H1 (cell line): ENCODE data around the gene SEZ6. TPM values are rescaled to one million over a fixed set of nuclear protein-coding genes. Genes with fewer than 3 reads are reported as not detected.
A peak's percentile ranks its signal among the peaks of the same experiment; 100 is the strongest.

Experiments
- CTCF ChIA-PET: fragments of 300-600 bp; sonication (Branson Sonifier 250); formaldehyde crosslinking; loops from one replicate; lab custom pipeline; 2021; ENCODE audit not compliant: partially characterized antibody; lab: Charles Lee
- POLR2A ChIA-PET: fragments of 300-600 bp; sonication (Branson Sonifier 250); formaldehyde crosslinking; loops from one replicate; lab custom pipeline; 2021; ENCODE audit warnings: inconsistent platforms; ENCODE audit not compliant: partially characterized antibody; lab: Charles Lee
- DNase-seq, 2 experiments: peaks; one replicate each; pipeline versions ENCODE4 v3.0.0 to v3.0.0-alpha.2; 2010 to 2022; ENCODE audit warnings: low spot score in 2 of 2, low read depth in 1 of 2, mixed read lengths in 1 of 2
- FAIRE-seq: peaks from 2 replicates; lab custom pipeline; 2011; peaks lifted over from hg19 to GRCh38; lab: Jason Lieb, UNC
- H2AFZ ChIP-seq: 2 replicates; pipeline ENCODE4 v1.8.1; 2012; ENCODE audit warnings: low read length, inconsistent platforms
- H2AK5ac ChIP-seq: 2 replicates; pipeline ENCODE4 v1.6.1; 2013; ENCODE audit warnings: low read depth, low read length
- H2BK120ac ChIP-seq: replicated peaks from 2 replicates; pipeline ENCODE3; 2013; ENCODE audit warnings: low read depth, low read length, inconsistent platforms
- H2BK12ac ChIP-seq: 2 replicates; pipeline ENCODE4 v1.6.1; 2013; ENCODE audit warnings: low read depth, low read length
- H2BK15ac ChIP-seq: 2 replicates; pipeline ENCODE4 v1.6.1; 2013; ENCODE audit warnings: low read length
- H2BK20ac ChIP-seq: 2 replicates; pipeline ENCODE4 v1.6.1; 2013; ENCODE audit warnings: low read length
- H2BK5ac ChIP-seq: 2 replicates; pipeline ENCODE4 v1.6.1; 2013; ENCODE audit warnings: low read depth, low read length
- H3K14ac ChIP-seq: 2 replicates; pipeline ENCODE4 v1.6.1; 2013; ENCODE audit warnings: inconsistent platforms; ENCODE audit not compliant: insufficient read length
- H3K18ac ChIP-seq: 2 replicates; pipeline ENCODE4 v1.6.1; 2013; ENCODE audit warnings: low read length; ENCODE audit errors: extremely low read depth
- H3K23ac ChIP-seq: 2 replicates; pipeline ENCODE4 v1.6.1; 2013; ENCODE audit warnings: inconsistent platforms; ENCODE audit not compliant: insufficient read length
- H3K23me2 ChIP-seq: 2 replicates; pipeline ENCODE4 v1.6.1; 2013; ENCODE audit warnings: low read depth, low read length
- H3K27ac ChIP-seq: 2 replicates; pipeline ENCODE4 v1.6.1; 2011; ENCODE audit warnings: low read depth, low read length, inconsistent platforms
- H3K27me3 ChIP-seq, 4 experiments: replicated peaks in 1 of 4; 1 replicate in 1 of 4; 2 replicates in 3 of 4; pipeline versions ENCODE4 v1.6.1 to v1.8.1; 2011 to 2013; ENCODE audit warnings: low read length in 3 of 4, mild to moderate bottlenecking in 3 of 4, inconsistent platforms in 2 of 4, mixed read lengths in 2 of 4, moderate library complexity in 1 of 4; ENCODE audit not compliant: control insufficient read depth in 3 of 4, insufficient read depth in 3 of 4; ENCODE audit errors: extremely low read depth in 1 of 4
- H3K36me3 ChIP-seq, 4 experiments: 2 replicates each; pipeline versions ENCODE4 v1.6.1 to v1.8.1; 2011 to 2013; ENCODE audit warnings: mild to moderate bottlenecking in 4 of 4, low read length in 3 of 4, moderate library complexity in 2 of 4, control low read depth in 1 of 4, inconsistent platforms in 1 of 4; ENCODE audit not compliant: insufficient read depth in 4 of 4, control insufficient read depth in 2 of 4
- H3K4ac ChIP-seq: replicated peaks from 2 replicates; pipeline ENCODE3; 2013; ENCODE audit warnings: low read length, low read depth, mixed read lengths, inconsistent platforms; ENCODE audit not compliant: insufficient read length
- H3K4me1 ChIP-seq, 4 experiments: replicated peaks in 1 of 4; 1 replicate in 1 of 4; 2 replicates in 3 of 4; pipeline versions ENCODE4 v1.6.1 to v1.8.1; 2011 to 2013; ENCODE audit warnings: low read length in 3 of 4, inconsistent platforms in 2 of 4, mixed read lengths in 1 of 4; ENCODE audit not compliant: insufficient read depth in 4 of 4, control insufficient read depth in 3 of 4
- H3K4me2 ChIP-seq, 2 experiments: 2 replicates each; pipeline versions ENCODE4 v1.6.1 to v1.8.1; 2011 to 2013; ENCODE audit warnings: low read depth in 2 of 2, low read length in 2 of 2, control low read depth in 1 of 2, inconsistent platforms in 1 of 2, mild to moderate bottlenecking in 1 of 2; ENCODE audit not compliant: insufficient read depth in 1 of 2
- H3K4me3 ChIP-seq, 4 experiments: fragments of 200-600, 300-600 bp in 1 of 4; sonication (generic), shearing (Covaris generic), sonication (Bioruptor Twin) in 1 of 4; 2 replicates each; pipeline versions ENCODE4 v1.5.1 to v1.8.1; 2011 to 2016; ENCODE audit warnings: low read length in 4 of 4, low read depth in 3 of 4, control low read depth in 2 of 4, inconsistent platforms in 2 of 4, mild to moderate bottlenecking in 2 of 4, mixed read lengths in 1 of 4, moderate library complexity in 1 of 4; ENCODE audit not compliant: insufficient read depth in 2 of 4; ENCODE audit errors: extremely low read depth in 1 of 4
- H3K56ac ChIP-seq: replicated peaks from 2 replicates; pipeline ENCODE3; 2013; ENCODE audit warnings: low read depth, mild to moderate bottlenecking, mixed read lengths, low read length, inconsistent platforms; ENCODE audit not compliant: insufficient read length
- H3K79me1 ChIP-seq: 2 replicates; pipeline ENCODE4 v1.6.1; 2013; ENCODE audit warnings: low read depth, low read length, control low read depth
- H3K79me2 ChIP-seq, 2 experiments: 2 replicates each; pipeline versions ENCODE4 v1.6.1 to v1.8.1; 2012 to 2013; ENCODE audit warnings: low read length in 2 of 2, mild to moderate bottlenecking in 2 of 2, inconsistent platforms in 1 of 2; ENCODE audit not compliant: insufficient read depth in 2 of 2, control insufficient read depth in 1 of 2
- H3K9ac ChIP-seq, 4 experiments: replicated peaks in 1 of 4; 1 replicate in 1 of 4; 2 replicates in 3 of 4; pipeline versions ENCODE4 v1.6.1 to v1.8.1; 2011 to 2013; ENCODE audit warnings: low read depth in 3 of 4, low read length in 3 of 4, control low read depth in 2 of 4, mild to moderate bottlenecking in 2 of 4, moderate library complexity in 2 of 4, inconsistent platforms in 1 of 4; ENCODE audit errors: extremely low read depth in 1 of 4
- H3K9me3 ChIP-seq, 2 experiments: 2 replicates each; pipeline versions ENCODE4 v1.6.1 to v1.8.1; 2012 to 2013; ENCODE audit warnings: mild to moderate bottlenecking in 2 of 2, moderate library complexity in 2 of 2, control low read depth in 1 of 2, inconsistent platforms in 1 of 2, low read depth in 1 of 2, low read length in 1 of 2, mixed read lengths in 1 of 2; ENCODE audit not compliant: insufficient read depth in 2 of 2
- H4K20me1 ChIP-seq, 2 experiments: replicated peaks in 1 of 2; 2 replicates each; pipeline versions ENCODE3 to v1.8.1; 2011 to 2013; ENCODE audit warnings: inconsistent platforms in 2 of 2, low read length in 2 of 2, mild to moderate bottlenecking in 1 of 2; ENCODE audit not compliant: insufficient read depth in 2 of 2, control insufficient read depth in 1 of 2
- H4K5ac ChIP-seq: 2 replicates; pipeline ENCODE4 v1.6.1; 2013; ENCODE audit warnings: low read length, low read depth, mixed read lengths, inconsistent platforms; ENCODE audit not compliant: insufficient read length
- H4K8ac ChIP-seq: 2 replicates; pipeline ENCODE4 v1.8.0; 2013; ENCODE audit warnings: mild to moderate bottlenecking, moderate library complexity, low read length, inconsistent platforms; ENCODE audit not compliant: insufficient read depth; ENCODE audit errors: extremely low read depth
- H4K91ac ChIP-seq: replicated peaks from 2 replicates; pipeline ENCODE3; 2013; ENCODE audit warnings: low read length, mixed read lengths, inconsistent platforms; ENCODE audit not compliant: insufficient read length
- BACH1 ChIP-seq: IDR thresholded peaks from 2 replicates; pipeline ENCODE4 v1.6.1; 2012; ENCODE audit warnings: low read length, improper control_type of control experiment
- CHD1 ChIP-seq: IDR thresholded peaks from 2 replicates; pipeline ENCODE4 v1.6.1; 2012; ENCODE audit warnings: low read depth, low read length, improper control_type of control experiment
- GABPA ChIP-seq: IDR thresholded peaks from 2 replicates; pipeline ENCODE4 v1.6.1; 2011; ENCODE audit warnings: mild to moderate bottlenecking, low read length, moderate library complexity, borderline replicate concordance; ENCODE audit not compliant: insufficient read depth
- KDM1A ChIP-seq: fragments of 200-600, 300-600 bp; sonication (generic); IDR thresholded peaks from 2 replicates; pipeline ENCODE4 v1.7.1; 2016; ENCODE audit warnings: mild to moderate bottlenecking, low read length, borderline replicate concordance
- KDM5A ChIP-seq: fragments of 200-600 bp; IDR thresholded peaks from 2 replicates; pipeline ENCODE4 v1.7.1; 2012; ENCODE audit warnings: mild to moderate bottlenecking, low read length, inconsistent platforms, mixed read lengths
- NANOG ChIP-seq: IDR thresholded peaks from 2 replicates; pipeline ENCODE4 v1.6.1; 2011; ENCODE audit warnings: low read length, low read depth, mild to moderate bottlenecking, inconsistent platforms; ENCODE audit not compliant: insufficient read depth, poor library complexity, severe bottlenecking
- PHF8 ChIP-seq: fragments of 200-600 bp; sonication (generic); conservative IDR thresholded peaks from 2 replicates; pipeline ENCODE4 v1.7.1; 2012; ENCODE audit warnings: low read depth, mild to moderate bottlenecking, inconsistent platforms, low read length, moderate library complexity
- RNF2 ChIP-seq: fragments of 200-900, 300-1000 bp; sonication (generic); IDR thresholded peaks from 2 replicates; pipeline ENCODE4 v1.7.1; 2016; ENCODE audit warnings: borderline replicate concordance, low read depth, mild to moderate bottlenecking, antibody characterized with exemption, low read length; ENCODE audit not compliant: poor library complexity, severe bottlenecking; ENCODE audit errors: missing control alignments
- SAP30 ChIP-seq: fragments of 300-600 bp; sonication (generic); IDR thresholded peaks from 2 replicates; pipeline ENCODE4 v1.7.1; 2012; ENCODE audit warnings: low read length, moderate library complexity, mild to moderate bottlenecking, inconsistent platforms; ENCODE audit not compliant: insufficient read depth, insufficient replicate concordance
- SP2 ChIP-seq: IDR thresholded peaks from 2 replicates; pipeline ENCODE4 v1.6.1; 2012; ENCODE audit warnings: mild to moderate bottlenecking, low read length, inconsistent platforms
- SUZ12 ChIP-seq: fragments of 200-600 bp; sonication (generic); IDR thresholded peaks from 2 replicates; pipeline ENCODE4 v1.6.1; 2012; ENCODE audit warnings: mild to moderate bottlenecking, inconsistent platforms, low read length, moderate library complexity, mixed read lengths
- TCF12 ChIP-seq: IDR thresholded peaks from 2 replicates; pipeline ENCODE4 v1.6.1; 2011; ENCODE audit warnings: low read depth, mild to moderate bottlenecking, low read length
- WGBS, 2 experiments: shearing (Covaris generic) in 1 of 2; methylation state at CpG; one replicate each; pipeline versions ENCODE4 v1.1.6 to v1.1.7; 2013 to 2015; ENCODE audit warnings: low lambda C conversion rate in 2 of 2, mixed read lengths in 2 of 2, inconsistent platforms in 1 of 2, low coverage in 1 of 2, missing lambda C conversion rate in 1 of 2; ENCODE audit not compliant: insufficient replicate concordance in 2 of 2, insufficient coverage in 1 of 2, insufficient read length in 1 of 2; ENCODE audit errors: extremely low coverage in 1 of 2, missing lambda C conversion rate in 1 of 2; 5-methylcytosine and 5-hydroxymethylcytosine counted together
- polyA plus RNA-seq, 7 experiments: library from polyadenylated mRNA; depleted of rRNA in 3 of 7; stranded (reverse) in 5 of 7; unstranded in 2 of 7; fragments of >200 nt in 5 of 7; fragments of 200-250 nt in 2 of 7; gene quantifications; 1 replicate in 5 of 7; 2 replicates in 1 of 7; 4 replicates in 1 of 7; pipeline versions ENCODE4 v1.2.1 to v1.2.3, GENCODE V29; 2011 to 2013; ENCODE audit warnings: missing spikeins in 2 of 7, mixed read lengths in 2 of 7
- total RNA-seq: library from RNA; stranded (reverse); fragmentation: NEBNext Ultra II Directional; extraction: Animal tissue kit (Norgen Biotek cat#: 25700); gene quantifications from 2 replicates; pipeline ENCODE4 v1.2.1, GENCODE V29; 2021

SEZ6 gene
- total and polyA plus RNA-seq, 2 of the 8 experiments (the other 6 are each of a cell fraction or from before 2014, with no cell fraction given): 6.9 to 16.1 TPM

GRCh38 chr17:29000973-29001372, 4.9 kb downstream of the SEZ6 start:
- no peak overlapping the region for H3K14ac ChIP-seq
- H3K18ac ChIP-seq: peak overlapping the region; percentile 9
- H3K23ac ChIP-seq: no peak overlapping the region
- H3K79me1 ChIP-seq: no peaks in the 10 kb centered on the region
- no peak overlapping the region for H4K8ac ChIP-seq
- DNase-seq (no peak), FAIRE-seq (no peak)
- no peak overlapping the region for H2BK120ac ChIP-seq
- H4K20me1 ChIP-seq: no peaks in the 10 kb centered on the region
- H4K5ac ChIP-seq: no peak overlapping the region
- H3K36me3 ChIP-seq: no peaks in the 10 kb centered on the region
- no peak overlapping the region for H2AK5ac ChIP-seq
- H3K4me2 ChIP-seq: no peak overlapping the region
- ChIA-PET POLR2A (interaction anchor here (1.1 to 1.7 kb wide), 5 partner anchors 8 to 44 kb away, joined by 3 to 5 read pairs (median 5); no protein-coding TSS in a partner anchor), CTCF (interaction anchor here (0.9 to 17.9 kb wide), 12 partner anchors 7 to 123 kb away, joined by 3 to 239 read pairs (median 6); partner anchors contain the start of gene PIPOX)
- no peak overlapping the region for H3K4me3 ChIP-seq
- peaks cover 2% of the 10 kb centered on the region; the same call in 1 of the 2 replicates for H3K23me2 ChIP-seq
- peak overlapping the region; percentile 8; the same call in 1 of the 2 replicates for H2BK20ac ChIP-seq
- H3K79me2 ChIP-seq: no peaks in the 10 kb centered on the region
- H3K56ac ChIP-seq: no peak overlapping the region
- H3K27me3 ChIP-seq: peaks cover 6 to 18% (median 16%) of the 10 kb centered on the region in 4 experiments; a peak in 6 of 7 replicates
- H3K4ac ChIP-seq: no peak overlapping the region
- H3K27ac ChIP-seq: no peak overlapping the region
- H3K9me3 ChIP-seq: no peaks in the 10 kb centered on the region
- TF ChIP-seq SUZ12 (no peak), BACH1 (no peak), NANOG (no peak), CHD1 (no peak), KDM5A (no peak), RNF2 (no peak), PHF8 (no peak), SP2 (no peak), KDM1A (no peak), SAP30 (no peak), GABPA (no peak), TCF12 (no peak)
- H4K91ac ChIP-seq: no peak overlapping the region
- peaks cover 4 to 51% (median 33%) of the 10 kb centered on the region in 4 experiments for H3K4me1 ChIP-seq
- H2BK15ac ChIP-seq: peak overlapping the region; percentile 96; the same call in 1 of the 2 replicates
- H2BK12ac ChIP-seq: peak overlapping the region; percentile 52; the same call in 1 of the 2 replicates
- H3K9ac ChIP-seq: no peak overlapping the region
- WGBS, 2 experiments: 87% methylated on average over 5 of the region's 5 CpGs; no CpG with 5 or more reads in 1 of the 2 experiments
- H2AFZ ChIP-seq: no peak overlapping the region
- H2BK5ac ChIP-seq: no peak overlapping the region
